GM21737 (cell line): ENCODE measurements around the gene LUM.

Experiments used
- ATAC-seq: cut with Tn5 transposase; IDR thresholded peaks from one replicate; pipeline ENCODE4 v1.9.1; 2021; ENCODE audit warnings: mild to moderate bottlenecking, moderate library complexity; ENCODE audit not compliant: unreplicated experiment

LUM gene

GRCh38 chr12:91077228-91077954 lies 33.9 kb downstream of the LUM start:
- ATAC-seq, result no peak

- no peak for ATAC-seq
Measured at GRCh38 chr12:91074851-91075250, 36.4 kb downstream of the LUM start.

- ATAC-seq, result no peak
Measured at GRCh38 chr12:91074154-91074709, 37.1 kb downstream of the LUM start.

GRCh38 chr12:91073426-91073825 lies 37.9 kb downstream of the LUM start:
- ATAC-seq, result no peak

- ATAC-seq, result no peak
Measured at GRCh38 chr12:91072931-91073330, 38.4 kb downstream of the LUM start.

GRCh38 chr12:91070936-91071335 lies 40.4 kb downstream of the LUM start:
- no peak for ATAC-seq

- no peak for ATAC-seq
Measured at GRCh38 chr12:91065396-91065795, 45.9 kb downstream of the LUM start.

GRCh38 chr12:91064640-91065039 lies 46.7 kb downstream of the LUM start:
- ATAC-seq, result no peak

GRCh38 chr12:91061091-91061490 lies 50.2 kb downstream of the LUM start:
- ATAC-seq, result no peak

- no peak for ATAC-seq
Measured at GRCh38 chr12:91059211-91059610, 52.1 kb downstream of the LUM start.

GRCh38 chr12:91058786-91059185 lies 52.5 kb downstream of the LUM start:
- no peak for ATAC-seq

GRCh38 chr12:91057368-91058165 lies 53.7 kb downstream of the LUM start, which contains the start of gene KERA:
KERA (minus strand) TSS chr12:91058024; CDS start chr12:91056281, 1,743 bp downstream.
- no peak for ATAC-seq

- ATAC-seq, result no peak
Measured at GRCh38 chr12:91056488-91056887, 54.8 kb downstream of the LUM start.

GRCh38 chr12:91055976-91056375 lies 55.3 kb downstream of the LUM start:
- ATAC-seq, result no peak

- no peak for ATAC-seq
Measured at GRCh38 chr12:91053951-91054715, 57.2 kb downstream of the LUM start.
